ENCODE measurements around the gene IL1RAPL1.

DNA sequence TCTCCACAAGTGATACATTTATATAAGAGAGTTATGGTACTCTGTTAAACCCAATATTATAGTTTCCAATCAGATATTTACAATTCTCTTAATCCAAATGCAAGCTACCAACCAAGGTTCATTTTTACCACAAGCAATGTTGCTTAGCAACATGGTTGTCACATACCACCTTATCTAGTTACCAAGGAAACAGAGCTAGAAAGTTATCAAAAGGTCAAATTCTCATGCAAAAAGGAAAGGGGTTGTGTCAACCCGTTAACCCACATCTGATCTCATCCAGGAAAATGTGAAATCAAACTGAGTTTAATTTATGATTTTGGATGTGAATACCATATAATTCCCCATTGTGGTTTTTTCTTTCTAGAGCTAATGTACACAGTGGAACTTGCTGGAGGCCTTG is 1354.0 kb downstream of the IL1RAPL1 start:
- TF ChIP-seq SUZ12 (IDR thresholded peaks at IDR 0.05; ENCODE audit: extremely low read depth, insufficient read depth, insufficient read length), result no peak
- no peak for TF ChIP-seq YY1 (IDR thresholded peaks at IDR 0.05; ENCODE audit: insufficient read depth, insufficient read length)
- TF ChIP-seq ZNF274 (IDR thresholded peaks at IDR 0.05; ENCODE audit: low read depth, low read length), result no peak

All from NT2/D1 (cell line).